Measurements from ENCODE around the gene STXBP1.

Gene STXBP1

GRCh38 chr9:127651697-127652610 lies 39.9 kb downstream of the STXBP1 start:
- H3K36me3 ChIP-seq (ENCODE audit: control insufficient read depth, insufficient read depth, low read length), result no peaks in the 10 kb centered on the region
- no peak overlapping the region for H3K4me3 ChIP-seq (ENCODE audit: low read length)
- H3K9ac ChIP-seq (ENCODE audit: low read length), result no peak overlapping the region
- no peaks in the 10 kb centered on the region for H3K27me3 ChIP-seq (ENCODE audit: control insufficient read depth, insufficient read depth, low read length)
- H3K9me3 ChIP-seq (ENCODE audit: control insufficient read depth, low read length), result no peaks in the 10 kb centered on the region
- no peaks in the 10 kb centered on the region for H3K4me1 ChIP-seq (ENCODE audit: control insufficient read depth, insufficient read depth, low read length)

DNA sequence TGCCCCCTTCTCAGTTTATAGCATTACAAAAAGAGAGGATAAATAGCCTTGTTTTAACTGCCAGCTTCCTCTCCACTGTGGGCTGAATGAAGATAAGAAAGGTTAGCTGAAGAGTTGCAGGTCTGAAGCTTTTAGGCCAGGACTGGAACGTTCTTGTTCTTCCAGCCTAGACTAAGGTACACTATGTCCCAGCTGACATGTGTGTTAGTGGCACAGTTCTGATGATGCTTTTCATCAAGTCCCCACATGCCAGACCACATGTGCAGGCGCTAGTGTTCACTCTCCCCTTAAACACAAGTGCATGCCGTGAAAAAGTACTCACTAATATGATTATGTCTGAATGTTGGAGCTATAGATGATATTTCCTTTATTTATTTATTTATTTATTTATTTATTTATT lies 40.7 kb downstream of the STXBP1 start:
- Histone ChIP-seq H3K9me3 (ENCODE audit: control insufficient read depth, low read length) (no peaks in the 10 kb centered on the region), H3K36me3 (ENCODE audit: control insufficient read depth, insufficient read depth, low read length) (no peaks in the 10 kb centered on the region), H3K4me3 (ENCODE audit: low read length) (no peak overlapping the region)

DNA sequence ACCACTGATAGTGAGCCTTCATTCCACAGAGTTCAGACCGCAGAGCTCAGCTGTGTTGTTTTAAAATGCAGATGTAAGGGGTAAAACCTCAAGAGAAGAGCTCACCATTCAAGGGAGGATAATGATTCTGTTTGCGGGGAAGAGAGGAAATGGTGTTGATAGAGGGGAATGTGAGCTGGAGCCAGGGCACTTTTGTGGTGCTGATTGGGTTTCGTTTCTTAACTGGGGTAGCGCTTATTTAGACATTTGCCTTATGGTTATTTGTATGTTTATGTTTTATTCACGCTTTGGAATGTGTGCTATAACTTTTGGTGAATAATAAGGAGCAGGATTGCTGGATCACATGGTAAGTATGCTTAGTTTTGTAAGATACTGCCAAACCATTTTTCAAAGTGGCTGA lies 42.5 kb downstream of the STXBP1 start:
- Histone ChIP-seq H3K27me3 (ENCODE audit: control insufficient read depth, insufficient read depth, low read length) (no peaks in the 10 kb centered on the region), H3K4me3 (ENCODE audit: low read length) (no peak overlapping the region), H3K9ac (ENCODE audit: low read length) (no peak overlapping the region), H3K4me1 (ENCODE audit: control insufficient read depth, insufficient read depth, low read length) (no peaks in the 10 kb centered on the region), H3K36me3 (ENCODE audit: control insufficient read depth, insufficient read depth, low read length) (no peaks in the 10 kb centered on the region), H3K9me3 (ENCODE audit: control insufficient read depth, low read length) (no peaks in the 10 kb centered on the region)

More for the DNA sequence above, 40.7 kb downstream of the STXBP1 start:
- Histone ChIP-seq H3K4me1 (ENCODE audit: control insufficient read depth, insufficient read depth, low read length) (no peaks in the 10 kb centered on the region), H3K9ac (ENCODE audit: low read length) (no peak overlapping the region), H3K27me3 (ENCODE audit: control insufficient read depth, insufficient read depth, low read length) (no peaks in the 10 kb centered on the region)

GRCh38 chr9:127658428-127658827 lies 46.4 kb downstream of the STXBP1 start:
- H3K36me3 ChIP-seq (ENCODE audit: control insufficient read depth, insufficient read depth, low read length), result no peaks in the 10 kb centered on the region

DNA sequence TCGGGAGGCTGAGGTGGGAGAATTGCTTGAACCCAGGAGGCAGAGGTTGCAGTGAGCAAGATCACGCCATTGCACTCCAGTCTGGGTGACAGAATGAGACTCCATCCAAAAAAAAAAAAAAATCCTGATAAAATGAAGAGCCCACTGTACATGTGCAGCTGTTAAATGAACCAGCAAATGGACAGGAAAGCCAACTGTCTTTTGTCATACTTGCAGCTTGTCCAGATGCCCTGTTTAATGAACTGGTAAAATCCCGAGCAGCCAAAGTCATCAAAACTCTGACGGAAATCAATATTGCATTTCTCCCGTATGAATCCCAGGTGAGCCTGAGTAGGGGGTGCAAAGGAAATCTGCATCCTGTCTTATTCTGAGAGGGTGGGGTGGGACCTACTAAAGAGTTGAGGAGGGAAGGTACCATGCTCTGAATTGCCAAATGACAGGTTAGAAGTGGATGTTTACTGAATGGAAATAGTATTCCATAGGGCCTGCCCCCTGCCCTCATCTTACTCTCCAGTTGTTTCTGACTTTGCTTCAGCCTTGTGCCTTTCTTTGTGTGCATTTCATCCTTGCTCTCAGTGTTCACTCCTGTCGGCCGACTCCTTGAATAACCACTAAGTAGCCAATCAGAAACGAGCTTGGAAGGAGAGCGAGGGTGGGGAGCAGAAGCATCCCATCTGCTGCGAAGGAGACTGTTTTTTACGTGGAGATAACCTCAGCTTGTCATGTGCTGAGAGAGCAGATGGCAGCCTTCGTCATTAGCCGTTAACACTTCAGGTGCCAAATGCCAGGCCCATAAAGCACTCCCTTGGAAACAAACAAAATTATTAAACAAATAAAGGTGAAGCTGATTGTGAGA lies 49.0 kb downstream of the STXBP1 start:
- Histone ChIP-seq H3K9ac (ENCODE audit: low read length) (no peak overlapping the region), H3K4me1 (ENCODE audit: control insufficient read depth, insufficient read depth, low read length) (peaks cover 7% of the 10 kb centered on the region), H3K36me3 (ENCODE audit: control insufficient read depth, insufficient read depth, low read length) (no peaks in the 10 kb centered on the region), H3K27me3 (ENCODE audit: control insufficient read depth, insufficient read depth, low read length) (no peaks in the 10 kb centered on the region), H3K9me3 (ENCODE audit: control insufficient read depth, low read length) (no peaks in the 10 kb centered on the region), H3K4me3 (ENCODE audit: low read length) (no peak overlapping the region)

More at GRCh38 chr9:127658428-127658827, 46.4 kb downstream of the STXBP1 start:
- H3K4me3 ChIP-seq (ENCODE audit: low read length), result no peak overlapping the region
- H3K9me3 ChIP-seq (ENCODE audit: control insufficient read depth, low read length), result no peaks in the 10 kb centered on the region
- H3K4me1 ChIP-seq (ENCODE audit: control insufficient read depth, insufficient read depth, low read length), result peaks cover 7% of the 10 kb centered on the region
- no peaks in the 10 kb centered on the region for H3K27me3 ChIP-seq (ENCODE audit: control insufficient read depth, insufficient read depth, low read length)
- H3K9ac ChIP-seq (ENCODE audit: low read length), result no peak overlapping the region

DNA sequence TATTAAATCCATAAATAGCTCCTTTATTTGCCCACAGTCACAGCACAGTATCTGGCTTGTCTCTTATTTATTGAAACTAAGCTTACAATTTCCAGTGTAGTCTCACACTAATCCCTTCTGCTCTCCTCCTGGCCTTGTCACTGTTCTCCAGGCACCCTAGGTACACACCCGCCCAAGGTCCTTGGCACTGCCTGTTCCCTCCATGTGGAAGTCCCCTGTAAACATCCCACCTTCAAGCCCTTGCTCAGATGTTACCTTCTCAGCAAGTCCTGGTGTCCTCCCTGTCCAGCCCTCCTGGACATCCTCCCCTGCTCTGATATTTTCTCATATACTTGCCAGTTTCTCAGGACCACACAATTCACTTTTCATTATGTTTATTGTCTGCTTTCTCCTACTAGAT lies 50.5 kb downstream of the STXBP1 start:
- no peak overlapping the region for H3K9ac ChIP-seq (ENCODE audit: low read length)
- H3K4me1 ChIP-seq (ENCODE audit: control insufficient read depth, insufficient read depth, low read length), result peaks cover 7% of the 10 kb centered on the region
- H3K9me3 ChIP-seq (ENCODE audit: control insufficient read depth, low read length), result no peaks in the 10 kb centered on the region
- H3K4me3 ChIP-seq (ENCODE audit: low read length), result no peak overlapping the region
- no peaks in the 10 kb centered on the region for H3K27me3 ChIP-seq (ENCODE audit: control insufficient read depth, insufficient read depth, low read length)
- no peaks in the 10 kb centered on the region for H3K36me3 ChIP-seq (ENCODE audit: control insufficient read depth, insufficient read depth, low read length)

GRCh38 chr9:127664324-127664677 lies 52.2 kb downstream of the STXBP1 start:
- Histone ChIP-seq H3K4me1 (ENCODE audit: control insufficient read depth, insufficient read depth, low read length) (peaks cover 7% of the 10 kb centered on the region), H3K4me3 (ENCODE audit: low read length) (no peak overlapping the region), H3K36me3 (ENCODE audit: control insufficient read depth, insufficient read depth, low read length) (no peaks in the 10 kb centered on the region), H3K9ac (ENCODE audit: low read length) (no peak overlapping the region), H3K27me3 (ENCODE audit: control insufficient read depth, insufficient read depth, low read length) (no peaks in the 10 kb centered on the region), H3K9me3 (ENCODE audit: control insufficient read depth, low read length) (no peaks in the 10 kb centered on the region)

DNA sequence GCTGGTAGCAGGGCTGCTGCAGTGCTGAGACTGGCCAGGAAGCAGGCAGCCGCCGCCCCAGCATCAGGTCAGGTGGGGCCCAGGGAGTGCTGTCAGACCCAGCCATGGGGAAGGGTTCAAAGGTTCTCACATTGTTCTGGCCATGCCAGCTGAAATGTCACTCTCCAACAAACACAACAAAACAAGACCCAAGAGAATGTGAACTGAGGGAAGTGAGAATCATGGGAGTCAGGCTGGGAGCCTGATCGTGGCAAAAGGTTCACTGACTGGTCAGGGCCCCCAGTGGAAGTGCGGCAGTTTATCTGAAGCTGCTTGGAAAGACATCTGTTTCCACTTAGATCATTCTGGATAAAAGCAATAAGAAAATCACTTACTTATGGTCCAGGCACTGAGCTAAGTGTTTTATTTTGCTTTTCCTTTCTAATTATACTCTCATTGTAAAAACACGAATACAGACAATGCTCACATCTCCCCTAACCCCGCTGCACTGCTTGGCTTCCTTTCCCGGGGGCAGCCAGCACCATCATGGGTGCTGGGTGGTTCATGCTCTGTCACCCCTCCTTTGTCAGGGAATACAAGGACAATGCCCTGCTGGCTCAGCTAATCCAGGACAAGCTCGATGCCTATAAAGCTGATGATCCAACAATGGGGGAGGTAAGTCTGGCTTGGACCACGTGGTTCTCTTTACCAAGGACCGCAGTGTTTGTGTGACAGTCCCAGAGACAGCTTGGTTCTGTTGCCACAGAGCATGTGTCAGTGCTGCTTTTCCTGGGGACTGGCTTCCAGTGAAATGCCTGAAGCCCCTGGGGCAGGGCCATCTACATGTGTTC lies 52.8 kb downstream of the STXBP1 start:
- Histone ChIP-seq H3K36me3 (ENCODE audit: control insufficient read depth, insufficient read depth, low read length) (no peaks in the 10 kb centered on the region), H3K4me1 (ENCODE audit: control insufficient read depth, insufficient read depth, low read length) (peaks cover 7% of the 10 kb centered on the region), H3K9me3 (ENCODE audit: control insufficient read depth, low read length) (no peaks in the 10 kb centered on the region), H3K4me3 (ENCODE audit: low read length) (no peak overlapping the region), H3K9ac (ENCODE audit: low read length) (no peak overlapping the region), H3K27me3 (ENCODE audit: control insufficient read depth, insufficient read depth, low read length) (no peaks in the 10 kb centered on the region)

- H3K4me3 ChIP-seq (ENCODE audit: low read length), result no peak overlapping the region
- H3K9ac ChIP-seq (ENCODE audit: low read length), result no peak overlapping the region
- H3K36me3 ChIP-seq (ENCODE audit: control insufficient read depth, insufficient read depth, low read length), result no peaks in the 10 kb centered on the region
Observed at GRCh38 chr9:127667127-127667844, 55.2 kb downstream of the STXBP1 start.

DNA sequence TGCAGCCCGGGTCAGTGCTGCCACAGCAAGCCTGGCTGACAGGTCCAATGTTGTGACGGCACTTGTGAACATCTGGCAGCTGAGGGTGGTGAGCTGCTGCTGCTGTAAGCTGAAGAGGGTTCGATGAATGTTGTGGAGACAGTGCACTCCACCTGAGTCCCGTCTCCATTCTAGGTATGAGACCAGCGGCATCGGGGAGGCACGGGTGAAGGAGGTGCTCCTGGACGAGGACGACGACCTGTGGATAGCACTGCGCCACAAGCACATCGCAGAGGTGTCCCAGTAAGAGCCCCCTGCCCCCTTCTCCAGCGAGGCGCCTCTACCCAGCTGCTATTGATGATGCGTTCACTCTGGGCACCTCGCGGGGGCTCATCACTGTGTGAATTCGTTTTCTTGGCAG lies 55.8 kb downstream of the STXBP1 start:
- Histone ChIP-seq H3K4me1 (ENCODE audit: control insufficient read depth, insufficient read depth, low read length) (no peaks in the 10 kb centered on the region), H3K9me3 (ENCODE audit: control insufficient read depth, low read length) (no peaks in the 10 kb centered on the region), H3K9ac (ENCODE audit: low read length) (no peak overlapping the region), H3K36me3 (ENCODE audit: control insufficient read depth, insufficient read depth, low read length) (no peaks in the 10 kb centered on the region), H3K4me3 (ENCODE audit: low read length) (no peak overlapping the region), H3K27me3 (ENCODE audit: control insufficient read depth, insufficient read depth, low read length) (no peaks in the 10 kb centered on the region)

More at GRCh38 chr9:127667127-127667844, 55.2 kb downstream of the STXBP1 start:
- H3K4me1 ChIP-seq (ENCODE audit: control insufficient read depth, insufficient read depth, low read length), result no peaks in the 10 kb centered on the region
- H3K27me3 ChIP-seq (ENCODE audit: control insufficient read depth, insufficient read depth, low read length), result no peaks in the 10 kb centered on the region
- no peaks in the 10 kb centered on the region for H3K9me3 ChIP-seq (ENCODE audit: control insufficient read depth, low read length)

DNA sequence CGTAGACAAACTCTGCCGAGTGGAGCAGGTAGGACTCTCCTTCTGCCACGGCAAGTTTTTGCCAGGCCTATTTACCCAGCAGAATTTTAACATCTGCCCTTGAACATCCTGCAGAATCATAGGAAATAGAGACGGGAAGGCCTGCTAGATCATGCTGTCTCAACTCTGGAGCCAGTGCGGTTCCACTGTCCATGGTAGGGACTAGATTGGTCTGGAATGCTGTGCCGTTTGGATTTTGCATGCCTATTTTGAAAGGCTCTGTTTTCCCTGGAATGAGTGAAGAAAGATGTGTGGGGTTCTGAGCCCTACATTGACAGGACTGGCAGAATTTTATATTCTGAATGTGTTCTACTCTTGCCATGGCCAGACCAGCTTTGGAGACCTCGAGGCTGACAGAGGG lies 61.2 kb downstream of the STXBP1 start:
- Histone ChIP-seq H3K4me3 (ENCODE audit: low read length) (no peak overlapping the region), H3K27me3 (ENCODE audit: control insufficient read depth, insufficient read depth, low read length) (no peaks in the 10 kb centered on the region), H3K36me3 (ENCODE audit: control insufficient read depth, insufficient read depth, low read length) (no peaks in the 10 kb centered on the region), H3K9ac (ENCODE audit: low read length) (no peak overlapping the region), H3K9me3 (ENCODE audit: control insufficient read depth, low read length) (no peaks in the 10 kb centered on the region), H3K4me1 (ENCODE audit: control insufficient read depth, insufficient read depth, low read length) (no peaks in the 10 kb centered on the region)

Data from mucosa of stomach (tissue), 1 donor.